Endometrium (tissue), 2 donors: ENCODE measurements around the gene CLEC6A.
A peak's percentile ranks its signal among the peaks of the same experiment; 100 is the strongest.
"Not testable (repeated sequence)": the region's sequence is repeated elsewhere in the genome, so short reads cannot be mapped to it uniquely, and the experiment has no call there.

ENCODE experiments used
- FAIRE-seq: peaks from 2 replicates; lab custom pipeline; 2012; peaks lifted over from hg19 to GRCh38; lab: Jason Lieb, UNC
- donor health status: control.
- donor health status: control.

CLEC6A gene

DNA sequence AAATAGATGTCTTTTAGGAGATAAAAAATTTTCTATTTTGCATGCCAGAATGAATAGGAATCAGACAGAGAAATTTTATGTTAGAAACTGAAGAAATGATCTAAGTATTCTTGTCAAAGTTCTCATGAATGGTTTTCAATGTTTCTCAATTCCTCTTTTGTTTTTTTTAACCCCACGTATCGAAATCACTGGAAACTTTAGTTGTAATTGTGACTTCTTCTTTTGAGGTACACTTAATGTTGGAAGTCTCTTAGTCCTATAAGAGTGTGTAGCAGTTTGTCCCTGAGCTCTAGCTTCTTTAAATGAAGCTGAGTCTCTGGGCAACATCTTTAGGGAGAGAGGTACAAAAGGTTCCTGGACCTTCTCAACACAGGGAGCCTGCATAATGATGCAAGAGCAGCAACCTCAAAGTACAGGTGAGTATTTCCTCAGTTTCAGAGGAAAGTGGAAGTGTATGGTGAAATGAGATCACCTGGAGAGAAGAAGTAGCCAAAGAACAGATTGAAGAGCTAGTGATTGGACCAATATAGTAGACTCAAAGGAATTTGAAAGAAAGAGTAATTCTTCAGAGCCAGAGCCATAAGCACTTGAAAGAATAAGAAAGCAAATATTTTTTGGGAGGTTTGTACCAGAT is at the start of gene CLEC6A:
TSS of gene CLEC6A (plus strand) at position 236 of the 634 bp plus-strand sequence. CDS start at position 386, 150 bp downstream.
- FAIRE-seq = no peak

DNA sequence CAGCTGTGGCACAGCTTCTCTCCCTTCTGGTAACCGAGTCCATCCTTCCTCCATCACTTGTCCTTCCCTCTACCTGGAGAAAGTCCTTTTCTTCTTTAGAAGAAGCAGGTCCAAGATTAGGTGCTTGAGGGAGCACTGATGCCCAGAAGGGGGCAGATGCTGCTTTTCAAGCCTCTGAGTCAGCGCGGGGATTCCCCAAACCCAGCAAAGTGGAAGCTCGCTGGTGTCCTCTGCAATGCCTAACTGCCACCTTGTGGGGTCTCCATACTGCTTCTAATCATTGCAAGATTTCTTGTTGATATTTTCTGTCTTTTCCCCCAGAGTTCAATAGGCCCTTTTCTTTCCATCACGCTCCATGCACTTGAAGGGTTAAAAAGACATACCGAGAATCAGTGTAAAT is 36.2 kb upstream of the CLEC6A start:
- FAIRE-seq = not testable (repeated sequence)

- FAIRE-seq = no peak
These were observed 35.3 kb upstream of the CLEC6A start for GRCh38 chr12:8420506-8420905.

GRCh38 chr12:8444536-8445278 is 11.1 kb upstream of the CLEC6A start:
- FAIRE-seq = not testable (repeated sequence)

DNA sequence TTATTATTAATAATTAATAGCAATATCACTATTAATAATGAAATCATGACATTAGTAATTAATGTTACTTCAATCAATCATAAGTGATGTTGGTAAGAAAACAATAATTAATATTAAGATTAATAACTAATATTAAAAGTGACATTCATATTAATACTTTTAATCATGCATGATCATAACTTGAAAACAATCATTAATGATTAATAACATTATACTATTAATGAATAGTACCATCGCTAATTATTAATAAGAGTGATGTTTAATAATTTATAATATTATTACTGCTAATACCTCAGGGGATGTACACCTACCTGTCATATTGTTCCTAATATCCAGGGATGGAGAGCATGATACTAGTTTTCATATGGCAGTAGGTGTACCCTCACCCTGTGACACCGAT is 10.0 kb upstream of the CLEC6A start:
- FAIRE-seq = peak; percentile 58

DNA sequence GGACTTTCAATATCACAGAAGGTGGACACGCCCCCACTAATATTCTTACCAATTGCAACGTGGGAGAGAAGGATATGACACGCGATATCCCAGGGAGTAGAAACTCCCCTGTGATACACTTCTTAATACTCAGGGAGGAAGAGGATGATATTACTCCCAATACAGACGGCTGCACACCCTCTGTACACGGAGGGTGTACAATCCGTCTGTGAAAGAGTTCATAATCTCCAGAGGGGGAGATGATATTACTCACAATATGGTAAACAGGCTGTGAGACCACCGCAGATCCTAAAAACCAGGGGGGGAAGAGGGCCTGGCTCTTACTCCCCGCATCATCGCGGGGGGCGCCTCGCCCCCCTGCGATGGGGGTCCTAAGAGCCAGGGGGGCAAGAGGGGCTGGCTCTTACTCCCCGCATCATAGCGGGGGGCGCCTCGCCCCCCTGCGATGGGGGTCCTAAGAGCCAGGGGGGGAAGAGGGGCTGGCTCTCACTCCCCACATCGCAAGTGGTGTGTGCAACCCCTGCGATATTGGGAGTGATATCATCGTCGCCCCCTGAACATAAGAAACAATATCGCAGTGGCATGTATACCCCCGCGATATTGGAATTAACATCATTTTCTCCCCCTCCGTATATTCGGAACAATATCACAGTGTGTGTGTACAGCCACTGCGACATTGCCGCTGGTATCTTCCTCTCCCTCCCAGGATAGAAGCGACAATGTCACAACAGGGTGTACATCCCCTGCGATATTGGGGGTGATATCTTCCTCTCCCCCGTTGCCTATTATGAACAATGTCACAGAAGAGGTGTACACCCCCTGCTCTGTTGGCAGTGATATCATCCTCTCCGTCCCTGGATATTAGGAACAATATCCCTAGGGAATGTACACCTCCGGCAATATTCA is 8.9 kb upstream of the CLEC6A start:
- no peak for FAIRE-seq

DNA sequence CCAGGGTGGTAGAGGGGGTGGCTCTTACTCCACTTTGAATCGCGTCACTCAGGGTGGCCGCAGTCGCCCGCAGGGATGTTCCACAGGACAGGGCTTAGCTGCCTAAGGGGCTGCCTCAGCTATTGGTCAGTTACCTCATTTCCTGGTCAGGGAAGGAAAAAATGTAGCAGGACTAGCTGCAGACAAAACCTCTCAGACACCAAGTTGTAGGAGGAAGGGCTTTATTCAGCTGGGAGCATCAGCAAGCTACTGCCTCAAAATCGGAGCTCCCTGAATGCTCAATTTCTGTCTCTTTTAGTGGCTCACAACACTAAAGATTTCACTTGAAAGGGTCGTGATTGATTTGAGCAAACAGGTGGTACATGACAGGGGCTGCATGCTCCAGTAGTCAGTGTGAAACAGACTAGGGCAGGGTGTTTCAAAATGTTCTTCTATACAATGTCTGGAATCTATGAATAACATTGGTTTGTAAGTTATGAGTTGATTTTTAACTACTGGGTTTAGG is 6.4 kb upstream of the CLEC6A start:
- FAIRE-seq = no peak

DNA sequence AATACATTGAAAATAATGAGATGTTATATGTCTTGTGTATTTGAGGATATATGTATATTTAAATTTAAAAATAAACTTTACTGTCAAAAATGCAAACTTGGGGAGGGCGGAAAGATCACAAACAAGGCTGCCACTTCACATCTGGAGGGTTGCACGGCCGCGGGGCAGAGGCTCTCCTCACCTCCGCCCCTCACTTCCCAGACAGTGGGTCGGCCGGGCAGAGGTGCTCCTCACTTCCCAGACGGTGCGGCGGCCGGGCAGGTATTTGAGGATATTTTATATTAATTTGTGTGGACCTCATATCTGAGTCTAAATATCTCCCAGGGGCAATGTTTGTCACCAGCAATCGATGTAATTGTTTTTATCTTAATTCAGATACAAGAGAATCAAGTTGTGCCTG is 3.7 kb upstream of the CLEC6A start:
- no peak for FAIRE-seq

GRCh38 chr12:8453021-8453513 is 2.7 kb upstream of the CLEC6A start:
- no peak for FAIRE-seq

- no peak for FAIRE-seq
These were observed 2.0 kb upstream of the CLEC6A start for GRCh38 chr12:8453796-8454195.

- no peak for FAIRE-seq
These were observed 491 bp upstream of the CLEC6A start for GRCh38 chr12:8455271-8455670.

GRCh38 chr12:8461426-8461825 is 5.7 kb downstream of the CLEC6A start:
- no peak for FAIRE-seq

- FAIRE-seq = no peak
These were observed 9.7 kb downstream of the CLEC6A start for GRCh38 chr12:8465301-8465996.

DNA sequence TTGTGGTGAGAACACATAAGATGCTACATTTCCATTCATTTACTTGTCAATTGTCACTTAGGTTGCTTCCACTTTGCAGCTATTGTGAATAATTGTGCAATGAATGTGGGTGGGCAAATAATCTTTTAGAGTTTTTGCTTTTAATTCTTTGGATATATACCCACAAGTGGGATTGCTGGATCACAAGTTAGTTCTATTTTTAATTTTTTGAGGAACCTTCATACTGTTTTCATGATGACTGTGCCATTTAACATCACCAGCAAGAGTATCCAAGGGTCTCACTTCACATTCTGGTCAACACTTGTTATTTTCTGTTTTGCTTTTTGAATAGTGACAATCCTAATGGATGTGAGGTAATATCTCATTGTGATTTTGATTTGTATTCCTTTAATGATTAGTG is 10.5 kb downstream of the CLEC6A start:
- FAIRE-seq = no peak

GRCh38 chr12:8471090-8471489 is 15.3 kb downstream of the CLEC6A start:
- no peak for FAIRE-seq

DNA sequence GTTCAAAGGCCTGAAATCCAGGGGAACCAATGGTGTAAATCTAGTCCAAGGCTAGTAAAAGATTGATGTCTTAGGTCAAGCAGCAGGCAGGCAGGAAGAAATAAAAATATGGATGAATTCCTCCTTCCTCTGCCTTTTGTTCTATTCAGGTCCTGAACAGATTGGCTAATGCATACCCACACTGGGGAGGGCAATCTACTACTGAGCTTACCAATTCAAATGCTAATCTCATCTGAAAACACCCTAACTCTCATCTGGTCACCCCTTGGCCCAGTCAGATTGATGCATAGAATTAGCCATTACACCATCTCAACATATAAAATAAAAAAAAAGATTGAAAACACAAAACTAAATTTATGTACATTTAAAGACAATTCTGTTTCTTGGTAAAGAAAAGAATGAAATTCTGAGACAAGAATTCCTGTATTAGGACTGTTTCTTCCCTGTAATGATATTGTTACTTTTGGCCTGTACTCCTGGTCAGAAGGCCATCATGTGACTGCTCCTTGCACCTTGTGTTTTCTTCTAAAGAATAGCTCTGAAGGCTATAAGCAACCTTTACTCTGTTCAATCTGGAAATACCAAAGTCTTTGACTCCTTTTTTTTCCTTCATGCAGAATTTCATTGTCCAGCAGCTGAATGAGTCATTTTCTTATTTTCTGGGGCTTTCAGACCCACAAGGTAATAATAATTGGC is 19.9 kb downstream of the CLEC6A start:
- no peak for FAIRE-seq

DNA sequence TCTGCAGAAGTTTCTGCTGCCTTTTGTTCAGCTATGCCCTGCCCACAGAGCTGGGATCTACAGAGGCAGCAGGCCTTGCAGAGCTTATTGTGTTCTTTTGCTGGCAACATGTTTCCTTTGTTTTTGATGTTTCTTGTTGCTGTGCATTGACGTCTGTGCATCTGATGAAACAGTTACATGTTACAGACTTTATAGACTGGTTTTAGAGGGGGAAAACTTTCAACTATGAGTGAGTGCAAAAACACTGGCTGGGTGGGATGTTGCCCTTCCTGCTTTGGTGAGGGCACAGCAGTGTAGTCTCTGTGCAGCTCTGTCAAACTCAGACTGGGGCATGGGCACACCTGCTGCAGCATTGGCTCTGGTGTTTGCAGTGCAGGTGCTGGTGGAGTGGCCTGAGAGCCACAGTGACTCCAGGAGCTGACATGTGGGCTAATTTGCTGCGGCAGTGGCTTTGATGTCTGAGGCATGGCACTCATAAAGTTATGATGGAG is 26.9 kb downstream of the CLEC6A start:
- FAIRE-seq = no peak

DNA sequence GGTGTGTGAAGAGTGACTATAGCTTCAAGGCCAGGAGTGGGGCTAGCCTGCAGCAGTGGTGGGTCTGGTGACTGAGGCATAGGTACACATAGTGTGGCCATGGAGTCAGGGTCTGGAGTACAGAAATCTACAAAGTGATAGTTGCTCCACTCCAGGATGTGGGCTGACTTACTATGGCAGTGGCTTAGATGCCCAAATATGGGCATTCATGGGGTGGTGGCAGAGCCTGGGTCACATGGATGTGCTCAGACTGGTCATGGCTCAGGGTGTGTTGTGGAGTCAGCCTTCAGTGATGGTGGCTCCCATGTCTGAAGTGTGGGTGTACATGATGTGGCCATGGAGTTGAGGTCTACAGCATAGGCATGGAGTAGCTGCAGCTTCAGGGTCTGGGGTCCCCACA is 27.3 kb downstream of the CLEC6A start:
- no peak for FAIRE-seq

DNA sequence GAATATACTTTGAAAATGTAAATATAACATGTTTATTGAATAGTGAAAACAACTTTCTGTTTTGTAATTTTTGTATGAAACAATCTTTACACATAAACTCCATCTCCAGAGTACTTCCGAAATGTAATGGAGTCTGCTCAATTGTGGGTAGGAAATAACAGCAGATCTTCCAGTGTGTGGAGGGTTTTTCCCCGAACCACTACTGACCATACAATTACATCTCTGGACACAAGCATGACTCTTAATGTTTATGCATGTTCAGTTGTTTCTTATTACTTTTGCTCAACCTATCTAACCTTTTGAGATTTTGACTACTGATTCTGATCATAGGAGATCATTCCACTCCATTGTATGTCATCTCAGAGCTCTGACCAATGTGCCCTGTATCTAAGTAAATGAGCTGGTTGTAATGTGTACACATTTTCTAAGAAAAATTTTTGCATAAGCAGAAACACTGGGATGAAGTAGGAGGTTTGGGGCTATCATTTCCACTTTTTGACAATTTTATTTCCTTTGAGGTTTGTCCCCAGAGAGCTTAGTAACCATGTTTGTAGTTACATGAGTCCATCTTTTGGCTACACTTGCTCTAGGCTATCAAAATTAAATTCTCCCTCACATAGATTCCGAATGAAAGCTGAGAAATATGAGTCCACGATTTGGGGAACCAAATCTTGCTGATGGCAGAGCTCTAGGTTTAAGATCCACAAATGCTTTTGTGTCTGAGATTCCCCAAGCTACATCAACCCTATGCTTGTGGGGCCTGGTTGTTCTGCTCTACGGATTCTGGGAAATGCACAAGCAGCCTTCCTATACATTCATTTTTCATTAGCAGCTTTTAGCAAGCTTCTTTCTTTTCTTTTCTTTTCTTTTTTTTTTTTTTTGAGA is 36.1 kb downstream of the CLEC6A start:
- no peak for FAIRE-seq

DNA sequence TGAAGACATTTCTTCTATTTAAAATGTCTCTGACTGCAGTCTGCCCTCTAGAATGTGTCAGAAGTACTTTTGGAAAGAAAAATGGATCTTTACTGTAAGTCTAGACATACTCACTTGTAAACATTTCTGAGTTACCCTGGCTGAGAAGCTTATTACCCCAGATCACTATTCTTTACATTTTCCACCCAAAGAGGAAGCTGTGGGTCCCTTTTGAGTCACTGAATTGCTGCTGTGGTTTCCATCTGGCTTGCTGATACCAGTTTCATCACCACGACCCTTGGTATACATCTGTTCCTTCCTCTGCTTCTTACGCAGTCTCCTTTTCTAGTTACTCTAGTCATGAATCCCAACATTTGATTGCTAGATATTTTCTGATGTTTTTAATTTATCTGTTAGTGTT is 37.3 kb downstream of the CLEC6A start:
- FAIRE-seq = no peak
